ENCODE data around the gene NDUFA11. TPM values are rescaled to one million over a fixed set of nuclear protein-coding genes. Genes with fewer than 3 reads are reported as not detected.

Gene NDUFA11
- polyA plus RNA-seq (ENCODE audit: insufficient read length in 4 of 4): 100 to 1,000 TPM; 132 to 235 (median 194) TPM

GRCh38 chr19:5903624-5904351 lies at the start of gene NDUFA11:
Gene NDUFA11 (minus strand): TSS chr19:5903790. CDS start chr19:5903708, 82 bp downstream.
- DNase-seq (ENCODE audit: low read depth in 4 of 4, low spot score in 2 of 4): peak; percentile 95 to 99 (median 98)

DNA sequence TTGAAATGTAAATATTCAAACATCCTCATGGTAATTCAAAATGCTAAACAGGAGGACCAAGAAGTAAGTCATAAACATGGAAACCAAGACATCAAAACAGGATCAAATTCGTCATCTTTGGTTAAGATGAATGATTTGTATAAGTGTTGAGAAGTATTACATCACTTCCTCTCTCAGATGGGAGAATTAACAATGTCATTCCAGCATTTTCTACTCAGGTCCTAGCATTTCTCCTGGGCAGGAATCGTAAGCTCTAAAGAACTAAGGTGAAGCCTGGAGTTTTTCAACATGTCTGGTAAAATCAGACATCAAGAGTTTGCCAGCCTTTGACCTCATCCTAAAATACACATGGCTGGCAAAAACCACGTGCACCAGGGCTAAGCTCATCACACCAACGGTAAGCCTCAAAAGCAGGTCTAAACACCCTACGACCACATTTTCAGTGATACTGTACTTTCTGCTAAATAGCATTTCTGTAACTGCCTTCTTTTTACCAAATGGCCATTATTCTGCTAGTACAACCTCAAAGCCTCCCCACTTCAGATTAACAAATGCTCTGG lies 49.5 kb upstream of the NDUFA11 start:
- DNase-seq (ENCODE audit: low read depth in 4 of 4, low spot score in 2 of 4): no peak

GRCh38 chr19:5952193-5953029 lies 48.8 kb upstream of the NDUFA11 start:
- no peak for DNase-seq (ENCODE audit: low read depth in 4 of 4, low spot score in 2 of 4)

DNA sequence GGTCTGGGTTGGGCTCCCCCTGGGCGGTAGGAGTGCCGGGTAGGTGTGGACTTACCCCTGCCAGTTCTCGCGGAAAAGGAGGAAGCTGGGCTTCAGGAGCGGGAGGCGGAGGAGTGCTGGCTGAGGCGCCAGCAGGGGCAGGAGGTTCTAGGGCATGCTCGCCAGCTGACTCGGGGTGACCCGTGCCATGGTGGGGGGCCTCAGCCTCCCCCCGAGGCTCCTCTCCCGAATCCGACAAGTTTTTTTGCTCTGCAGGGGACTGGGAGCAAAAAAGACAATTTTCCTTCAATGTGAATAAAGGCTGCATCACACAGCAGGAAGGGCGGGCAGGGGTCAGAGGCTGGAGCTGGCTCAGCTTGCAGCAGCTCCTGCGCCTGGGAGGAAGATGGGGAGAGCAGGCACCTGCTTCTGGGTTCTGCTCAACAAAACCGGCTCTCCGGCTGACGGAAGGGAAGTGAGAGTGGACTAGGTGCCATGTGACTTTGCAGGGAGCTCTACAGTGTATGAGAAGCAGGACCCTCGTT lies 47.8 kb upstream of the NDUFA11 start:
- DNase-seq (ENCODE audit: low read depth in 4 of 4, low spot score in 2 of 4): no peak

- no peak for DNase-seq (ENCODE audit: low read depth in 4 of 4, low spot score in 2 of 4)
These were observed 47.2 kb upstream of the NDUFA11 start for GRCh38 chr19:5950741-5951140.

GRCh38 chr19:5949792-5950305 lies 46.3 kb upstream of the NDUFA11 start:
- DNase-seq (ENCODE audit: low read depth in 4 of 4, low spot score in 2 of 4): no peak

GRCh38 chr19:5948752-5949564 lies 45.4 kb upstream of the NDUFA11 start:
- DNase-seq (ENCODE audit: low read depth in 4 of 4, low spot score in 2 of 4): no peak

DNA sequence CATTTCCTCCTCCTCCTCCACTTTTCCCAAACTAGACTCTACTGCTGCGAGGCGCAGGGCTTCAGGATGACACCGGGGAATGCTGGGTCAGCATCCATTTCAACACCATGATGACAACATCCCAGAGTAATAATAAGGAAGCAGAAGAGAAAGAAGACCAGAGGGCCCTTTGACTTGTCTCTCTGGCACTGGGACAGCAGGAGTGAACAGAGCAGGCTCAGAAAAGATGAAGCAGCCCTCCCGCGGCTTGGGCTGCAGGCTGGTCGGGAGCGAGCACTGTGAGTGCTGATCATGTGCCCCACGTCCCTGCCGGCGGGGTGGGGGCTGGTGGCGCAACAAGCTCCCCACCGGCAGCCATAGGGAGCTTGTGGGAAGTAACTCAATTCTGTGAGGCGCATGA lies 43.8 kb upstream of the NDUFA11 start:
- no peak for DNase-seq (ENCODE audit: low read depth in 4 of 4, low spot score in 2 of 4)

DNA sequence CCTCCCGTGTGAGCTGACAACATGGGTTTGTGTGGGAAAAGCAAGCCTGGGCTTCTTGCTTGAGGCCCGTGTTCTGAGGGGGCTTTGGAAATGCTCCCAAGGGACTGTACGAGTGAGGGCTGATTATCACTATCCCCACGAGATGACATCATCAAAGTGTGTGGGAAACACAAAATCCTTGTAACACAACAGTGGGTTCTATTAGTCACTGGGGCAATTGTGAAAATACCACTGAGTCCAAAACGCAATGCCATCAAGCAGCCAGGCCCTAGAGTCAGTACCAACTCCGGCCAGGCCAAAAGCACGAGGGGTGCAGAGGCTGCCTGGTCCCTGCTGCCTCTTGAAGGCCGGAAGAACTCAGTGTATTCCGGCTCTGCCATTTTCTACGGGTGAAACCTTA lies 40.0 kb upstream of the NDUFA11 start:
- no peak for DNase-seq (ENCODE audit: low read depth in 4 of 4, low spot score in 2 of 4)

DNA sequence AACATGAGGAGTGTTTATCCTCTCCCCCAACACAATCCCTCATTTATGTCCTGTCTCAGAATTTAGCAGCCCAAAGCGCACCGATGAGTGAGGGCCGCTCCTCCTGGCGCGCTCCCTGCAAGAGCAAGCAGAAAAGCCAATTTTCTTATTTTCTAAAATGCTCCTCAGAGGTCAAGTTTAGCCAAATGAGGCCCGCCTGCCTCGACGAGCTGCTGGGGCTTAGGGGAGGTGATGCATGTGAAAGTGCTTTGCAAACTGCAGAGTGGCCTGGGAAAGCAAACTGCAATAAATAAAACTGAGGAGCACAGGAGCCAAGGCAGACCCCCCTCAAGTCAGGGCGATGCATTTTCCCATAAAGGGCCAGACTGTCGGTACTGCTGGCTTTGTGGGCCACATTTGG lies 39.5 kb upstream of the NDUFA11 start:
- DNase-seq (ENCODE audit: low read depth in 4 of 4, low spot score in 2 of 4): no peak

GRCh38 chr19:5941673-5942072 lies 38.1 kb upstream of the NDUFA11 start:
- no peak for DNase-seq (ENCODE audit: low read depth in 4 of 4, low spot score in 2 of 4)

- DNase-seq (ENCODE audit: low read depth in 4 of 4, low spot score in 2 of 4): no peak
These were observed 36.9 kb upstream of the NDUFA11 start for GRCh38 chr19:5940260-5941208.

DNA sequence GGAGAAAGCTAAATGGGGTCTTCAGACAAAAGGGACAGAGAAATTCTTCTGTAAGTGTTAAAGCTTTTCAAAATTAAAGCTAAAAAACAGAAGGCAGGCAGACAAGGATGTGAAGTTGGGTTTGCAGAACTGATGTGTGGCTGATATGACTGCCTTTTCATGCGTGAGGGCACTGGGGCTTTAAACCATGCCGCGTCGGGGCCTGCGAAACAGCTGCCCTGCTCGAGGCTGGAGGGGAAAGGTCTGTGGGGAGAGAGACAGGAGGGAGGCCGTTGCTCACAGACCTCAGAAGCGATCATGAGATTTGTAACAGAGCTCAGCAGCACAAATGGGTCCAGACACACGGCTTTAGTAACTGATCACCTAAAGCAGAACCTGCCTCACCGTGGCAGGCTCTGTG lies 34.0 kb upstream of the NDUFA11 start:
- no peak for DNase-seq (ENCODE audit: low read depth in 4 of 4, low spot score in 2 of 4)

DNA sequence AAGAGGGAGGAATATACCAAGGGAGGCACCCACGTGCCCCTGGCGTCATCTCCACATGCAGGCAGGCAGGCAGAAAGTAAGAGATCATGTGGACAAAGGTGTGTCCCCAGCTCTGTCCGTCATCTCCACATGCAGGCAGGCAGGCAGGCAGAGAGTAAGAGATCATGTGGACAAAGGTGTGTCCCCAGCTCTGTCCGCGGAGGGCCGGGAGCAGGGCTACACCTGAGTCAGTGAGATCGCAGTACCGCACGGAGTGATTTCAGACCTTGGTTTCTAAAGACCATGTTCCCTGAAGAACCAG lies 32.7 kb upstream of the NDUFA11 start:
- DNase-seq (ENCODE audit: low read depth in 4 of 4, low spot score in 2 of 4): no peak

DNA sequence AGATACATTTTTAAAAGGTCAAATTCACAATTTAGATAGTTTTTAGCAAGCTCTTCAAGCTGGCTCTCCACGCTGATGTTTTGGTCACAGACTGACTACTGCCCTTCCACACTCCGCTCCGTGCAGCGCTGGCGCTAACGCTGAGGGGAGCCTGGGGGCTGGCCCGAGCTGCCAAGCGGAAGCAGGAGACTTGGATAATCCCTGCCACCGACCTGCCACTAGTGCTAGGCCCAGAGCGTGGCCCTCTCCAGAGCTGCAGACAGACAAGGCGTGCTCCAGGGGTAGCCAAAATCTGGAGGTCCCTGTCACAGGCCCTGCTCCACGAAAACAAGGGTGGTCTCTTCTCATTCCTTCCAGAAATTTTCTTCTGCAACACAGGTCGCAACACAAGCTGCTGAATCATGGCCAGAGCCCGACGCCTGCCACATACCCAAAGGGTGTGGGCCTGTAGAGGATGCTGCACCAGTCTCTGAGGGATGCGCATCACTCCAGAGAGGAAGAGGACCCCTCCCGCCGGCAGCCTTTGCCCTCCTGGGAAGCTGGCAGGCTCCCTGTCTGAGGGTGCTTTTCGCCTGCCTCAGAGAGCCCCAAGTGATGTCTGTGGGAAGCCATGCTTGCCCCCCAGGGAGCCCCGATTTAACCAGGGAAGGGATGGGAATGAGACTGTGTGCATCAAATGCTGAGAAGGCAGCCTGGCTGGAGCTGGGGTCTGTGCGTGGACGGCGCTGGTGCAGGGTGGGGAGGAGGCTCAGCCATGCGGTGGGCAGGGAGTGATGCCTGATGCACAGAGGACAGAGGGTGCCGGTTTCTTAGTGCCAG lies 32.1 kb upstream of the NDUFA11 start:
- no peak for DNase-seq (ENCODE audit: low read depth in 4 of 4, low spot score in 2 of 4)

GRCh38 chr19:5934774-5935472 lies 31.3 kb upstream of the NDUFA11 start:
- DNase-seq (ENCODE audit: low read depth in 4 of 4, low spot score in 2 of 4): peak in 1 of 4 donors; percentile 48

DNA sequence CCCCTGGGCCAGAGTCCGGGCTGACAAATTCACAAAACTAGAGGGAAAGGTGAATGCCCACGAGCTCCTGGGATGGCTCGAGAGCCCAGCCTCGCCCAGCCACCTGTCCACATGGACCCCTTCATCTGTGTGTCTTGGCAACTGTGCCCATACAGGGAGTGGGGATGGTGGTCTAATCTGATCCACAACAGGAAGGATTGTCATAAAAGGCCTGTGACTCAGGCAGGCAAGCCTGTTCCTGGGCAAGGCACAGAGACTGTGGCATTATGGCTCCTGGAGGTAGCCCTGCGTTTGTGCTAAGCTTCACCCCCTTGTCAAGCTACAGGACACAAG lies 30.4 kb upstream of the NDUFA11 start:
- DNase-seq (ENCODE audit: low read depth in 4 of 4, low spot score in 2 of 4): no peak

Measured in left renal cortex interstitium (tissue), 4 donors.